A673 (cell line): ENCODE data around the gene DNAJC16. TPM values are rescaled to one million over a fixed set of nuclear protein-coding genes. Genes with fewer than 3 reads are reported as not detected.

Source experiments
- Bru-seq: library from RNA; stranded (reverse); fragments of 400-500 nt; gene quantifications from one replicate; lab custom pipeline; 2021; lab: Mats Ljungman, UMichigan
- BruChase-seq, 2 experiments: library from RNA; stranded (reverse); fragments of 400-500 nt; gene quantifications; one replicate each; lab custom pipeline; 2021; lab: Mats Ljungman, UMichigan
- BruUV-seq: library from RNA; stranded (reverse); fragments of 400-500 nt; replicated peaks from 2 replicates; lab custom pipeline; 2021; lab: Mats Ljungman, UMichigan
- CTCF ChIA-PET: fragments of 300-600 bp; sonication (Branson Sonifier 250); formaldehyde crosslinking; loops from one replicate; lab custom pipeline; 2022; ENCODE audit warnings: antibody characterized with exemption; lab: Charles Lee
- POLR2A ChIA-PET: fragments of 300-600 bp; sonication (Branson Sonifier 250); formaldehyde crosslinking; loops from one replicate; lab custom pipeline; 2022; ENCODE audit warnings: antibody characterized with exemption; ENCODE audit not compliant: low non-redundant PET; lab: Charles Lee
- DNase-seq: peaks from one replicate; pipeline ENCODE4 v3.0.0-alpha.2; 2015; ENCODE audit warnings: low spot score
- H3K27ac ChIP-seq: fragments of 200-600 bp; sonication (generic); 2 replicates; pipeline ENCODE4 v1.5.1; 2016; ENCODE audit warnings: mixed run types, low read depth, mild to moderate bottlenecking, mixed read lengths, antibody characterized with exemption, low read length; ENCODE audit not compliant: poor library complexity, severe bottlenecking
- H3K27me3 ChIP-seq: fragments of 200-600 bp; sonication (generic); replicated peaks from 2 replicates; pipeline ENCODE4 v1.6.1; 2017; ENCODE audit warnings: mixed run types, low read depth, mild to moderate bottlenecking, mixed read lengths, antibody characterized with exemption, low read length; ENCODE audit not compliant: insufficient read depth, poor library complexity
- H3K36me3 ChIP-seq: fragments of 200-600 bp; sonication (generic); 2 replicates; pipeline ENCODE4 v1.6.1; 2016; ENCODE audit warnings: mixed run types, mild to moderate bottlenecking, mixed read lengths, antibody characterized with exemption, low read length; ENCODE audit not compliant: insufficient read depth, poor library complexity, severe bottlenecking
- H3K4me1 ChIP-seq: fragments of 200-600 bp; sonication (generic); 2 replicates; pipeline ENCODE4 v1.6.1; 2017; ENCODE audit warnings: mixed run types, mild to moderate bottlenecking, mixed read lengths, antibody characterized with exemption, low read length; ENCODE audit not compliant: insufficient read depth, poor library complexity, severe bottlenecking
- H3K4me3 ChIP-seq: fragments of 200-600 bp; sonication (generic); 2 replicates; pipeline ENCODE4 v1.5.1; 2016; ENCODE audit warnings: low read depth, mixed run types, mild to moderate bottlenecking, mixed read lengths, low read length; ENCODE audit not compliant: poor library complexity, severe bottlenecking
- H3K9me3 ChIP-seq: fragments of 200-600 bp; sonication (generic); 2 replicates; pipeline ENCODE4 v1.6.1; 2016; ENCODE audit warnings: mixed run types, low read depth, mild to moderate bottlenecking, mixed read lengths, antibody characterized with exemption, low read length; ENCODE audit not compliant: poor library complexity, severe bottlenecking
- CTCF ChIP-seq: fragments of 300-800, 200-600 bp; sonication (generic); conservative IDR thresholded peaks from 2 replicates; pipeline ENCODE4 v1.5.1; 2017; ENCODE audit warnings: low read depth, mild to moderate bottlenecking, antibody characterized with exemption, low read length, moderate library complexity, mixed read lengths
- EZH2 ChIP-seq: fragments of 200-600 bp; sonication (generic); IDR thresholded peaks from 2 replicates; pipeline ENCODE4 v1.6.1; 2017; ENCODE audit warnings: borderline replicate concordance, low read depth, mild to moderate bottlenecking, mixed read lengths, antibody characterized with exemption, low read length; ENCODE audit not compliant: poor library complexity, severe bottlenecking
- intact Hi-C: fragments of 100-400 bp; cut with micrococcal nuclease; formaldehyde crosslinking; loops from one replicate; pipeline ENCODE4 v1.10.0; 2022; ENCODE audit not compliant: unreplicated experiment
- long read RNA-seq: library from polyadenylated mRNA; stranded (forward); transcript quantifications from one replicate; pipeline ENCODE4 v2.0.0, GENCODE V29; 2022
- total RNA-seq: library from RNA; stranded (reverse); gene quantifications from 2 replicates; pipeline ENCODE4 v1.2.3, GENCODE V29; 2021

The DNAJC16 gene
- total RNA-seq (17.1 and 18.6 TPM in 2 replicates), Bru-seq, nascent RNA (percentile 69 among the genes with signal in this experiment), BruChase-seq, experiment 1, labeled RNA remaining after a 2-hour chase (percentile 74 among the genes with signal in this experiment), BruChase-seq, experiment 2, labeled RNA remaining after a 6-hour chase (percentile 72 among the genes with signal in this experiment)
- long read RNA-seq, full-length matches to known transcripts: 8 of 11 reads
- long read RNA-seq, partial matches to known transcripts: 1 of 11 reads
- long read RNA-seq, other reads (novel, unspliced or antisense): 2 of 11 reads

GRCh38 chr1:15526490-15527339, at the start of gene DNAJC16:
Gene DNAJC16 (plus strand): TSS chr1:15526848. CDS start chr1:15529106, 2,258 bp downstream.
- peak; percentile 100 for DNase-seq
- CTCF ChIA-PET: no interaction called here
- POLR2A ChIA-PET: interaction anchor here (0.6 kb wide), 2 partner anchors 116 to 436 kb away, joined by 4 read pairs; no protein-coding TSS in a partner anchor
- intact Hi-C loops: no loop called here
- Histone ChIP-seq H3K27me3 (no peaks in the 10 kb centered on the region), H3K9me3 (no peaks in the 10 kb centered on the region), H3K27ac (peak within 1 kb of the TSS; percentile 83), H3K4me1 (peaks cover 14% of the 10 kb centered on the region), H3K4me3 (peak within 1 kb of the TSS; percentile 93), H3K36me3 (no peaks in the 10 kb centered on the region)
- no TSS peak for BruUV-seq
- no peak for TF ChIP-seq EZH2
- TF ChIP-seq CTCF: peak; percentile 31; the same call in 1 of the 2 replicates

- Histone ChIP-seq H3K36me3 (no peaks in the 10 kb centered on the region), H3K9me3 (no peaks in the 10 kb centered on the region), H3K27me3 (no peaks in the 10 kb centered on the region), H3K27ac (no peak overlapping the region), H3K4me3 (no peak overlapping the region), H3K4me1 (no peaks in the 10 kb centered on the region)
- intact Hi-C loops: no loop called here
- POLR2A ChIA-PET: no interaction called here
- TF ChIP-seq CTCF (no peak), EZH2 (no peak)
- peak; percentile 37 for DNase-seq
- CTCF ChIA-PET: no interaction called here
- BruUV-seq: no TSS peak
These were observed 49.7 kb upstream of the DNAJC16 start for GRCh38 chr1:15476927-15477326.

GRCh38 chr1:15477646-15478212, 48.9 kb upstream of the DNAJC16 start:
- CTCF ChIA-PET: no interaction called here
- H3K4me3 ChIP-seq: no peak overlapping the region
- DNase-seq: no peak
- no TSS peak for BruUV-seq
- H3K27me3 ChIP-seq: no peaks in the 10 kb centered on the region
- POLR2A ChIA-PET: no interaction called here
- no peaks in the 10 kb centered on the region for H3K36me3 ChIP-seq
- TF ChIP-seq EZH2 (no peak), CTCF (no peak)
- no peak overlapping the region for H3K27ac ChIP-seq
- no peaks in the 10 kb centered on the region for H3K9me3 ChIP-seq
- H3K4me1 ChIP-seq: no peaks in the 10 kb centered on the region
- intact Hi-C loops: no loop called here
